NCI-H460 (cell line): ENCODE results near the gene STKLD1. TPM values are rescaled to one million over a fixed set of nuclear protein-coding genes. Genes with fewer than 3 reads are reported as not detected.
"Not testable (repeated sequence)": the region's sequence is repeated elsewhere in the genome, so short reads cannot be mapped to it uniquely, and the experiment has no call there.

ENCODE experiments used
- DNase-seq: peaks from one replicate; pipeline ENCODE4 v3.0.0-alpha.2; 2016; ENCODE audit warnings: low read depth; ENCODE audit errors: extremely low read depth
- total RNA-seq: library from RNA; depleted of rRNA; stranded (reverse); fragments of >200 nt; shearing (Covaris generic); gene quantifications from 2 replicates; pipeline ENCODE4 v1.2.3, GENCODE V29; 2014

The STKLD1 gene
- total RNA-seq, 1 experiment from 2014 or later, result 0.59 TPM

DNA sequence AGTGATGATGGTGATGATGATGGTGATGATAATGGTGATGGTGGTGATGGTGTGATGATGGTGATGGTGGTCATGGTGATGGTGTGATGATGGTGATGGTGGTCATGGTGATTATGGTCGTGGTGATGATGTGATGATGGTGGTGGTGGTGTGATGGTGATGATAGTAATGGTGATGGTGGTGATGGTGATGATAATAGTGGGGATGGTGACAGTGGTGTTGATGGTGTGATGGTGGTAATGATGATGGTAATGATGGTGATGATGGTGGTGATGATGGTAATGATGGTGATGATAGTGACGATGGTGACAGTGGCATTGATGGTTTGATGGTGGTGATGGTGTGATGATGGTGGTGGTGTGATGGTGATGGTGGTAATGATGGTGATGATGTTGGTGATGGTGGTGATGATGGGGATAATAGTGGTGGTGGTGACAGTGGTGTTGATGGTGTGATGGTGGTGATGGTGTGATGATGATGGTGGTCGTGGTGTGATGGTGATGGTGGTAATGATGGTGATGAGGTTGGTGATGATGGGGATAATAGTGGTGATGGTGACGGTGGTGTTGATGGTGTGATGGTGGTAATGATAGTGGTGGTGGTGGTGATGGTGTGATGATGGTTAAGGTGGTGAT, 6.5 kb downstream of the STKLD1 start:
- DNase-seq, result no peak

DNA sequence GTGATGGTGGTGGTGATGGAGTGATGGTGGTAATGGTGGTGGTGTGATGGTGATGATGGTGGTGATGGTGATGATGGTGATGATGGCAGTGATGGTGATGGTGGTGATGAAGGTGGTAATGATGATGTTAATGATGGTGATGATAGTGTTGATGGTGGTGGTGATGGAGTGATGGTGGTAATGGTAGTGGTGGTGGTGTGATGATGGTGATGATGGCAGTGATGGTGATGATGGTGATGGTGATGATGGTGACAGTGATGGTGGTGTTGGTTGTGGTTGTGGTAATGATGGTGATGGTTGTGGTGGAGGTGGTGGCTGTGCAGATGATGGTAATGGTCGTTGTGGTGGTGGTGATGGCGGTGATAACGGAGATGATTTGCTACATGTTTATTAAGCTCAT, 7.3 kb downstream of the STKLD1 start:
- DNase-seq, result no peak

DNA sequence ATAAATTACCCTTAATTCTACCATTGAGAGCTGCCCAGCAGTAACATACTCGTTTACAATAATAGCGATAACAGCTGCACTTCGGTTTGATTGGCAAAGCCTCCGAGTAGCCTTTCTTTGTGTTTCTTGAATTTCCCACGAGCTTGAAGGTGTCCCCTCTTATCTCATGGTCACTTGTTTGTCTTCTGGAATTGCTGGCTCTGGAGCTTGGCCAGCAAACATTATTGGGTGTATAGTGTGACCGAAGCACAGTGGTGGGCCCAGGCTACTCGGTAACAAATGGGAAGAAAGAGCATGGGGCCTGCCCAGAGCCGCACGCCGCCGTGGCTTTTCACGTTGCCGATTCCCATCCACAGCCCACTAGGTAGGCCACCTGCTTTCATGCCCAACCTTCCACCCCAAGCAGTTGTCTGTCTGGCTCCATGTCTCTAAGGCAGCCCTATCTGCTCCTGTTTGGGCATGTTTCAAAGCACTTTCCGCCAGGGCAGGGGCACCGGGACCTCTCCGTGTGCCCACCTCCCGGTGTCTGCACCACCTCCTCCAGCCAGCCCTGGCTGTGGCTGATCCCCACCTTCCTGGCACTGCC, 8.7 kb downstream of the STKLD1 start:
- no peak for DNase-seq

DNA sequence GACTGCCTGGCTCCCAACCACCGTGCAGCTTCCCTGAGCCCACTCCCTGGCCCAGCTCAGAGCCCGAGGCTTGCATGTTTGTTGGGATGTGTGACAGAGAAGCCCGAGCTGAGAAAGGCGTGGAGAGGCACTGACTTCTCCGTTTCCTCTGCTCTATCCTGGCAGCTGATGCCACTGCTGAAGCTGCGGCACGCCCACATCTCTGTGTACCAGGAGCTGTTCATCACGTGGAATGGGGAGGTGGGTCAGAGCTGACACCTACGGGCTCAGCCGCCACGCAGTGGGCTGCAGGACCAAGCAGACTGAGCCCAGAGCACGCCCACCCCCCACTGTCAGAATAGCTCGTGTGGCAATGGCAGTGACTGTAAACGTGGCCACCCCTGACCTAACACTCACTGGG, 9.3 kb downstream of the STKLD1 start:
- DNase-seq, result no peak

DNA sequence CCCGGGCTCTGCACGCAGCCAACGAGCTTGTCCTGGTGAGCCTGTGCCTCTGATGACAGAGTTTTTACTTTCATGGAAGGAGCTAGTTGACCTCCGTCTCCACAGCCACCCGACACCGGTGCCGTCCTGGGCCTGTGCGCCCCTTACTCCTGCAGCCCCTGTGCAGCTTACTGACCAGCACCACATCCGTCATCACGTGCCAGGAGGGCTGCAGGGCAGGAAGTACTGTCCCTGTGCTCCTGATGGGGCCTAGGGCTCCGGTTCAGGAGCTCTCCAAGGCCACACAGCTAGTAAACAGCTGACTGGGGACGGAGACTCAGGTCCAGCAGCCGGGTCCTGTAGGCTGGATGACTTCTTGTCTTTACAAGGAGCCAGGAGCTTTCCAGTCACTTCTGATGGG, 10.2 kb downstream of the STKLD1 start:
- DNase-seq, result no peak

DNA sequence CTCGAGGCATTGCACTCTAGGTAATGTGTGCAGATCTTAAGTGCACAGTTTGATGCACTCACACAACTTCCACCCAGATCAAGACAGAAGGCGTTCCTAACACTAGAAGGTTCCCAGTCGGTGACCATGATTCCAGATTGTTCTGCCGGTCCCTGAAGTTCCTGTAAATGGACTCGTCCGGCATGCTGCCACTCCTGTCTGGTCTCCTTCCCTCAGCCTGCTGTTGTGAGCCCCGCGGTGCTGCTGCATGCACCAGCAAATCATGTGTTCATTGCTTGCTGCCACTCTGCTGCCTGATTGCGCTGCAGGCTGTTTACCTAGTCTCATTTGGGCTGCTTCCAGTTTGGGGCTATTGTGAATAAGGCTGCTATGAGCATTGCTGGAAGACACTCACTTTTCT, 11.5 kb downstream of the STKLD1 start:
- no peak for DNase-seq

DNA sequence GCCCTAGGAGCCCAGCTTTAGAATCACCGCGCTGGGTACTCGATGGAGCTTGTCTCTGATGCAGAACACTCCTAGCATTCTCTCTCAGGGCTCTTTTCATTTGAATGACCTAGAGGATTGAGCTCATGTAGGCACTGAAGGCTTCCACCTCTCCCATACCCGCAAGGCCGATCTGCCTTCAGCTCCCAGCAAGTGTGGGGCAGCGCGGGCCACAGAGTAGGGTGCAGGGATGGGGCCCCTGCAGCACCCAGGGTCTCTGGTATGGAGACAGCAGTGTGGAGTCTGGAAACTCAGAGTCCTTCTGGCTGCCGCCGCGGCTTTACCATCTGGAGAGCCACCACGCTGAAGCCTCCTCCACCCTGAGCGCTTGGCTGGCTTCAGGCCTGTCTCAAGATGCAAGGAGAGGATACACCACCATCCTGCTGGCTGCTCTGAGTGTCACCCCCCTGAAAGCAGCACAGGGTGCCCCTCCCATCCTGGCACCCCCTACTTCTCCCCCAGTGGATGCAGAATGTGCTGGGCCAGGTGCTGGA, 12.9 kb downstream of the STKLD1 start:
- no peak for DNase-seq

DNA sequence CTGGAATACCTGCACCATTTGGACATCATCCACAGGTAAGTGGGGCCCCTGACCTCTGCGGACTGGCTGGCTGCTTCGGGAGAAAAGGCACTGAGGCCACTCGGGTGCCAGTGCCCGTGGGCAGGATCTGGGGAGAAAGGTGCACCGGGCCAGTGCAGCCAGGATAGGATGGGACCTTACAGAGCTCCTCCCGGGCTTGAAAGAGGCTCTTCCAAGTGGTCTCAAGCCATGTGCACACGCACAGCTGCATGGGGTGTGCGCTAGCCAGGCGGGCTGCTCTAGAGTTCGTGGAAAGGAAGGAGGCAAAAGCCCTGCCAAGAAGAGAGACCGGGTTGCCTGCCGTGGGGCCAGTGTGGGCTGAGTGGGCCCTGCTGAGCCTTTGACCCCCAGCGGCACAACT, 13.4 kb downstream of the STKLD1 start:
- no peak for DNase-seq

DNA sequence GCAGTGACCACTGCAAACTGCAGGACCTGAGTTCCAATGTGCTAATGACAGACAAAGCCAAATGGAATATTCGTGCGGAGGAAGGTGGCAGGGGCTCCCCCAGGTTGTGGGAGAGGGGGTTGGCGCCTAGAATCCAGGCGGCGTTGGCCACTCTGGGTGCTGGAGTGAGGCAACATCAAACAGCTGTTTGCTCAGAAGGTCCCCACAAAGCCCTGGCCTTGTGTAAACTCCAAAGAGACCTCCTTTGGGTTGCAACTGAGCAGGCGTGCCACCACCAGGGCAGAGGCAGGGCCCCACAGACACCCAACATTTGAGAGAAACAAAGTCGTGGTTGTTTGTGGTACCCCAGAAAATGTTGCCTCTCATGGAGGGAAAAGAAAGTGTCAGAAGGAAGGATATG, 14.5 kb downstream of the STKLD1 start:
- no peak for DNase-seq

DNA sequence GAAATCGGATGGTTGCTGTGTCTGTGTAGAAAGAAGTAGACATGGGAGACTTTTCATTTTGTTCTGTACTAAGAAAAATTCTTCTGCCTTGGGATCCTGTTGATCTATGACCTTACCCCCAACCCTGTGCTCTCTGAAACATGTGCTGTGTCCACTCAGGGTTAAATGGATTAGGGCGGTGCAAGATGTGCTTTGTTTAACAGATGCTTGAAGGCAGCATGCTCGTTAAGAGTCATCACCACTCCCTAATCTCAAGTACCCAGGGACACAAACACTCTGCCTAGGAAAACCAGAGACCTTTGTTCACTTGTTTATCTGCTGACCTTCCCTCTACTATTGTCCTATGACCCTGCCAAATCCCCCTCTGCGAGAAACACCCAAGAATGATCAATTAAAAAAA, 15.3 kb downstream of the STKLD1 start:
- not testable (repeated sequence) for DNase-seq

DNA sequence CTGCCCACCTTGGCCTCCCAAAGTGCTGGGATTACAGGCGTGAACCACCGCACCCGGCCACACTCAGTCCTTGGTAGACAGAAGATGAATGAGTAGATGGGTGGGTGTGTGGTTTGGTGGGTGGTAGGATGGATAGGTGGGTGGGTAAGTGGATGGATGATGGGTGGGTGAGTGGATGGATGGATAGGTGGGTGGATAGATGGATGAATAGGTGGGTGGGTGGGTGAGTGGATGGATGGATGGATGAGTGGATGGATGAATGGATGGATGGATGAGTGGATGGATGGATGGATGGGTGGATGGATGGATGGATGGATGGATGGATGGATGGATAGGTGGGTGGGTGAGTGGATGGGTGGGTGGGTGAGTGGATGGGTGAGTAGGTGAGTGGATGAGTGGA, 16.1 kb downstream of the STKLD1 start:
- not testable (repeated sequence) for DNase-seq

DNA sequence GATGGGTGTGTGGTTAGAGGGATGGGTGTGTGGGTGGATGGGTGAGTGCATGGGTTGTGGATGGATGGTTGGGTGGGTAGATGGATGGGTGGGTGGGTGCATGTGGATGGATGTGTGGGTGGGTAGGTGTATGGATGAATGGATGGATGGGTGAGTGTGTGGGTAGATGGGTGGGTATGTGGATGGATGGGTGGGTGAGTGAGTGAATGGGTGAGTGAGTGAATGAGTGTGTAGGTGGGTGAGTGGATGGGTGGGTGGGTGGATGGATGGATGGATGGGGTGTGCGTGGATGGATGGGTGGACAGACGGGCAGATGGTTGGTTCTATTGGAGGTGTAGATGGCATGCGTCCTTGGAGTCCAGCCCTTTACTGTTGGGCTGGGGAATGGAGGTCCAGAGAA, 17.2 kb downstream of the STKLD1 start:
- no peak for DNase-seq

DNA sequence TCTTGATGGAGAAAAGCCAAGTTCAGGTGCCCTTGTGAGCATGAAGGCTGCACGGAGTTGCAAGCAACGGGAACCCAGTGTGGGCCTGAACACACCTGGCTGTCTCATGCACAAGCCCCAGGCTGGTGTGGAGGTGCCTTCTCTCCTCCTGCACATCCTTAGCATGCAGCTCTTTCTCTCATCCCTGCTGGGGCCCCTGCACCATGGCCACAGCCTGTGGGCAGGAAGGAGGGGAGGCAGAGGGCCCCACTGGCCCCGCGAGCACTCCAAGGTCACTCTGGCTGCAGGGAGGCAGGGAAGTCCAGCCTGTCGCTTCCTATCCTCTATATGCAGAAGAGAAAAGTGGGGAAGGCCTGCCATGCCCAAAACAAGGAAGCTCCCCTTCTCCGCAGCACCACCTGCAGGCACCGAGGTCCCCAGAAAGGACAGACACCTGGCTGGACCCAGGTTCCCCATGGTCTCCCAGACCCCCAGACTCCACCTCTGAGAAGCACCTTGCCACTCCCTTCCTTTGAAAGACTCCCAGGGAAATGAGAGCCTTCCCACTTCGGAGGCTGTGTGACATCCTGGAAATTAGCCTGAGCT, 18.6 kb downstream of the STKLD1 start:
- DNase-seq, result no peak

DNA sequence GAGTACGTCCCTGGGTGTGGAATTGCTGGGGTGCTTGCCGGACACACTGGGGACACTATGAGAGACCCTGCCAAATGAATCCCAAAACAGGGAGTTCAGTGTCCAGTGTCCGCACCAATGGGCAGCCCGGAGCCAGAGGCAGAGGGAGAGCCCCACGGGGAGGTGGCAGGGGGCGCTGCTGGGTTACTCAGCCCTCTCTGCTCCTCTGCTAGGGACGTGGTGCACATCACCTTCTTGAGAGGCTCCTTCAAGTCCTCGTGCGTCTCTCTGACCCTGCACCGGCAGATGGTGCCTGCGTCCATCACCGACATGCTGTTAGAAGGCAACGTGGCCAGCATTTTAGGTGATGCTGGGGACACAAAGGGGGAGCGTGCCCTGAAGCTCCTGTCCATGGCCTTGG, 20.8 kb downstream of the STKLD1 start:
- DNase-seq, result no peak

DNA sequence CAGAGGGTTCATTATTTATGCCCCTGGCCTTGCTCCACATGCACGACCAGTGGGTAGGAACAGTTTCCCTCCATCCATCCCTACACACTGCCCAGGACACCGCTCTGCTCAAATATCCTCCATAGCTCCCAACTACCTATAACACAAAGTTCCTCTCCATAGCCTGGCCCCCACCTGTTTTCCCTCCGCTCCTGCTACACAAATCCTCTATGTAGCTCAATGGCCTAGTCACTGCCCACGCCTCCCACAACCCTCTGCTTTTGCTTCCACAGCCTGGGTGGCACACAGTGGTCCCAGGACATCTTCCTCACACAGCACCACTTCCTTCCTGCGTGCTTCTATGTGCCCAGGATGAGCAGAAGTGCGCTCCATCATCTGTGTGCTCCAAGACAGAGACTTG, 21.2 kb downstream of the STKLD1 start:
- no peak for DNase-seq

DNA sequence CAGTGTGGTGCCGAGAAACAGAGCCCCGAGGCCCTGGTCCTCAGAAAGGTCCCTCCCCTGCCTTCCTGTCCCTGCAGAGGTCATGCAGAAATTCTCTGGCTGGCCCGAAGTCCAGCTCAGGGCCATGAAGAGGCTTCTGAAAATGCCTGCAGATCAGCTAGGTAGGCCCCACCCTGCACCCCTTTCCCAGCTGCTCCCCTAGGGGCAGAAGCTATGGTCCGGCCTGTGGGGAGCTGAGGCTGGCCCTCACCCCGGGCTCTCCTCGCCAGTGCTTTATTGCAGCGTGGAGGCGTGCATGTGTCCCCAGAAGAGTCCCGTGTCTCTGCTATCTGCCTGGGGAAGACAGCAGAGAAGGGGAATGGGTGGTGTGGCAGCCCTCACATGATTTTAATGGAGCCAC, 21.7 kb downstream of the STKLD1 start:
- DNase-seq, result no peak

DNA sequence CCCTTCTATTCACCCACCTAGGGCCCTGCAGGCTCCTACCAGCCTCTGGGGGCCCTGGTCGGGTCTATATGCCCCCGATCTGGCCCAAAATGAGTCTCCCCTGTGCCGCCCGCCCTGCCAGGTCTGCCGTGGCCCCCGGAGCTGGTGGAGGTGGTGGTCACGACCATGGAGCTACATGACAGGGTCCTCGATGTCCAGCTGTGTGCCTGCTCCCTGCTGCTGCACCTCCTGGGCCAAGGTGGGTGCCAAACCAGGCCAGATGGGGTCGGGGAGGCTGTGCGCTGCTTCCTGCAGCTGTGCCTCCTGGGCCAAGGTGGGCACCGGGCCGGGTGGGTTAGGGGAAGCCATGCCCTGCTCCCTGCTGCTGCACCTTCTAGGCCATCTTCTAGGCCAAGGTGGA, 24.1 kb downstream of the STKLD1 start:
- DNase-seq, result no peak

DNA sequence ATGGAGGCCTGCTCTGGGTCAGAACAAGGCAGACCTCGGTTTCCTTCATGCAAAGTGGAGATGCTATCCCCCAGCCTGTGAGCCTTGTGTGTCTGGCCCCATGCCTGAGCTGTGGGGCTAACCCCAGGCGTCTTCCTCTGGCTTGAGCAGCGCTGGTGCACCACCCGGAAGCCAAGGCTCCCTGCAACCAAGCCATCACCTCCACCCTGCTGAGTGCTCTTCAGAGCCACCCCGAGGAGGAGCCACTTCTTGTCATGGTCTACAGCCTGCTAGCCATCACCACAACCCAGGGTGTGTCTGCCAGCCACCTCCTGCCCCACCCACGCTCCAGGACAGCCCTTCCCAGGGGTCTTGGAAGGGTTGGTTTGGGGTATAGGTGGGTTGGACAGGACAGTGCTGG, 25.4 kb downstream of the STKLD1 start:
- no peak for DNase-seq

DNA sequence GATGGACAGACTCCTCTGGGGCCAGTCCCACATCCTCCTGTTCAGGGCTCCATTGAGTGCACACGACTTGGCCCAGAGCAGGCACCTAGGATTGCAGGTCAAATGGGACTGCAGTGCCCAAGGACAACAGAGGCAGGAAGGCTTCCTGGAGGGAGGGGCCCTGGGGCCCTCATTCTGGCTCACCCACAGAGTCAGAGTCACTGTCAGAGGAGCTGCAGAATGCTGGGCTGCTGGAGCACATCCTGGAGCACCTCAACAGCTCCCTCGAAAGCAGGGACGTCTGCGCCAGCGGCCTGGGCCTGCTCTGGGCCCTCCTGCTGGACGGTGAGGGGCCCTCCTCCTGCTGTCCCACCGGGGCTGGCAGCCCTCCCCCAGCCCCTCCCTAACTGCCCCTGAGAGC, 26.5 kb downstream of the STKLD1 start:
- DNase-seq, result no peak

DNA sequence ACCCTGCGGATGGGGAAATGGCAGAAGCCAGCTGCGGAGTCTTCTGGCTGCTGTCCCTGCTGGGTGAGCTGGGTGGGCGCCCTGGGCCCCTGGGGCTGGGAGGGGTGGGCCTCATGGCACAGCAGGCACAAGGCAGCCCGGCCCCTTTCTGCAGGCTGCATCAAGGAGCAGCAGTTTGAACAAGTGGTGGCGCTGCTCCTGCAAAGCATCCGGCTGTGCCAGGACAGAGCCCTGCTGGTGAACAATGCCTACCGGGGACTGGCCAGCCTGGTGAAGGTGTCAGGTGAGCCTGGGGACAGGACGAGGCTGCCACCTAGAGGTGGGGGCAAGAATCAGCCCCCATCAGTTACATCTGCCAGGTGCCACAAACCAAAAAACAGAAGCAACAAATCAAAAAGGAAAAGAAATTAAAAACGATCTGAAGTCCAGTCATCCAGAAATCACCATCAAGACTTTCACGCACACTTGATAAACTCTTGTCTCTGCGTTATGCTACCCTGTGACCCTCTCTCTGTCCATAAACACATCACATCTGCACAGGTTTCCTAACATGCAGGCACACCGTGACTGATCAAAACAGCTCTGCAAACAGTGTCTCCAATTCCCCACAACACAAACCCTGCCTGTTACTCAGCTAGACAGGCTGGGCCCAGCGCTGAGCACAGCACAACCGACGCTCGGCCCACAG, 27.7 kb downstream of the STKLD1 start:
- DNase-seq, result peak; percentile 21

DNA sequence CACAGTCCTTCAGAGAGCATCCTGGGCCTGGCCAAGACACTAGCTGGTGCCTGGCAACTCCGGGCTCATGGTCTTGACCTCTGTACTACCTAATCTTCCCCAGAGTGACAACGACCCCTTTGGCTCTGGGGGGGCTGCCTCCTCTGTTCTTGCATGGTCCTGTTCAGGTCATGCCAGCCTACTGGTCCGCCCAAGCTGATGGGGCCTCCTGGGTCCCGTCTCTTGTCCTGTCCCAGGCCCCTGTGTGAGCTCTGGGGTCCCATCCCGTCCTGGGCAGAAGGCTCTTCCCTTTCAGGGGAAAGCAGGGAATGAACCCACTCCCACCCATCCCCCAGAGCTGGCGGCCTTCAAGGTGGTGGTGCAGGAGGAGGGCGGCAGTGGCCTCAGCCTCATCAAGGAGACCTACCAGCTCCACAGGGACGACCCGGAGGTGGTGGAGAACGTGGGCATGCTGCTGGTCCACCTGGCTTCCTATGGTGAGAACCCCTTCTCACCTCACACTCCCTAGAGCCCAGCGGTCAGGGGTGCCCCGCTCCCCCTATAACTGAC, 28.4 kb downstream of the STKLD1 start:
- DNase-seq, result no peak
